Measurements from ENCODE around the gene EPHB1. TPM values are rescaled to one million over a fixed set of nuclear protein-coding genes. Genes with fewer than 3 reads are reported as not detected.

EPHB1 gene
- total and polyA plus RNA-seq, 2 experiments from 2014 or later = 0.45 to 1.7 TPM

DNA sequence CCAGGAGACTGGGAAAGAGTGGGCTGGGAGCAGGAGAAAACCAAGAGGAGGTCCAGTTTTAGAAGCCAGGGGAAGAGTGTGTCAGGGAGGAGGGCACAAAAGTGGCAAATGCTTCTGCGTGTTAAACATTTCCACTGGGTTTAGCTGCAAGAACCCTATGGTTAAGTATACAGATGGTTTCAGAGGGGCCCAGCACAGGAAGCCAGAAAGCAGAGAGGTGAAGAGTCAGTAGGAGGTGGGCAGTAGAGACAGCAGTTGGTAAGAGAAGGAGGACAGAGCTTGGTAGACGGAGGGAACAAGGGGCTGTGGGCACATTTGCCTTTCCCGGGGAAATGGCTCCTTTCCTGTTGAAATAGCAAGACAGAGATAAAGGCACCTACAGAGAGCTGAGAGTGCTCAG lies 133.8 kb downstream of the EPHB1 start:
- H3K4me1 ChIP-seq (ENCODE audit: low read depth) = no peaks in the 10 kb centered on the region
- H3K36me3 ChIP-seq = no peaks in the 10 kb centered on the region
- H3K27me3 ChIP-seq = peaks cover 42% of the 10 kb centered on the region
- DNase-seq (ENCODE audit: low read depth in 1 of 2, low spot score in 1 of 2) = no peak
- H3K27ac ChIP-seq = no peak overlapping the region
- H3K9me3 ChIP-seq (ENCODE audit: low read depth) = no peaks in the 10 kb centered on the region
- TF ChIP-seq, protein P1, sequence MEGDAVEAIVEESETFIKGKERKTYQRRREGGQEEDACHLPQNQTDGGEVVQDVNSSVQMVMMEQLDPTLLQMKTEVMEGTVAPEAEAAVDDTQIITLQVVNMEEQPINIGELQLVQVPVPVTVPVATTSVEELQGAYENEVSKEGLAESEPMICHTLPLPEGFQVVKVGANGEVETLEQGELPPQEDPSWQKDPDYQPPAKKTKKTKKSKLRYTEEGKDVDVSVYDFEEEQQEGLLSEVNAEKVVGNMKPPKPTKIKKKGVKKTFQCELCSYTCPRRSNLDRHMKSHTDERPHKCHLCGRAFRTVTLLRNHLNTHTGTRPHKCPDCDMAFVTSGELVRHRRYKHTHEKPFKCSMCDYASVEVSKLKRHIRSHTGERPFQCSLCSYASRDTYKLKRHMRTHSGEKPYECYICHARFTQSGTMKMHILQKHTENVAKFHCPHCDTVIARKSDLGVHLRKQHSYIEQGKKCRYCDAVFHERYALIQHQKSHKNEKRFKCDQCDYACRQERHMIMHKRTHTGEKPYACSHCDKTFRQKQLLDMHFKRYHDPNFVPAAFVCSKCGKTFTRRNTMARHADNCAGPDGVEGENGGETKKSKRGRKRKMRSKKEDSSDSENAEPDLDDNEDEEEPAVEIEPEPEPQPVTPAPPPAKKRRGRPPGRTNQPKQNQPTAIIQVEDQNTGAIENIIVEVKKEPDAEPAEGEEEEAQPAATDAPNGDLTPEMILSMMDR (IDR thresholded peaks at IDR 0.05; ENCODE audit: low read depth, low read length) = no peak
- no peak overlapping the region for H3K4me3 ChIP-seq

DNA sequence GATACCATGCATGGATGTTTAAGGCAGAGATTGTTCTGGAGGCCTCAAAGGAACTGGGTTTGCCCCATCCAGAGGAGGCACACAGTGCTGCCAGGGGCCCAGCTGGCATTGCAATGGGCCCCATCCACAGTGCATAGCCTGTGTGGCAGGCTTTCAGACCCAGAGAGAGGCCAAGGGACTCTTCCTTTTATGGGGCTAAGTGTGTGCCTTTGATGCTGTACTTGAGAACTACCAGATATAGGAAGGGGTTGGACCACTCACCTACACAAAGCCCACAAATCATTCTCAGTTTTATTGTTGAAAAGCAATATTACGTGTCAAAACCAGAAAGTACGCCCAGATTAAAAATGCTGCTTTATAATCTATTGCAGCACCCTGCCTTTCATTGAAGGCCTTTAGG lies 134.9 kb downstream of the EPHB1 start:
- Histone ChIP-seq H3K4me3 (no peak overlapping the region), H3K36me3 (no peaks in the 10 kb centered on the region), H3K9me3 (ENCODE audit: low read depth) (no peaks in the 10 kb centered on the region), H3K4me1 (ENCODE audit: low read depth) (no peaks in the 10 kb centered on the region), H3K27me3 (peaks cover 41% of the 10 kb centered on the region), H3K27ac (no peak overlapping the region)
- TF ChIP-seq, protein P1 (IDR thresholded peaks at IDR 0.05; ENCODE audit: low read depth, low read length) = no peak
- DNase-seq (ENCODE audit: low read depth in 1 of 2, low spot score in 1 of 2) = no peak

DNA sequence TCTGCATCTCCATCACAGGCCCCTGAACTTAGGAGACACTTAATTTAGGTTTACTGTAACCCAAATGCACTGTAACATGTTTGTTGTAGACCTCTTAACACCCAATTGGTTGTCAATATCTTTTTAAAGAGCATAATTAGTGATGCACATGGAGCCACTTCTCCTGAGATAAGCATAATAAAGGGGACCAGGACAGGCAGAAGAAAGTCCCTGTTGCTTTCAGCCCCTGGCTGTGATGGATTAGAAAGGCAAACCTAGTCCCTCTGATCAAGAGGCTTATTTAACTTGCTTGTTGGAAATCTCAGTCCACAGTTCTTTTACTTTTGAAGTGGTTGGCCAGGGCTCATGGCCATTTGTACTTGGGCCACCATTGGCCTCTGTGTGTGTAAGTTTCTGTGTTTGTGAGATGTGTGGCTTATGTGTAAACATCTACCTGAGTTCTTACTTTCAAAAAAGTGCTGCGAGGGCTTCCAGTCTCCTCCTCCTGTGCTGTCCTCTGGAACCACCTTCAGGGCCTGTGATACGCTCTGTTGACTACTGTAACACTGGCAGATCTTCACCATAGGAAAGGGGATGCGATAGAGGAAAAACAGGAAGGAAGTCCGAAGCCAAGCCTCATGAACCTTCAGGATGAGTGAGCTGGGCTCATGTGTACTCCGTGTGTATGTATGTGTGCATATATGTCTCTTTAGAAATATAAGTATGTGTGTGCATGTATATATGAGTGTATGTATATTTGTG lies 136.2 kb downstream of the EPHB1 start:
- H3K4me1 ChIP-seq (ENCODE audit: low read depth) = no peaks in the 10 kb centered on the region
- peaks cover 35% of the 10 kb centered on the region for H3K27me3 ChIP-seq
- no peaks in the 10 kb centered on the region for H3K9me3 ChIP-seq (ENCODE audit: low read depth)
- H3K36me3 ChIP-seq = no peaks in the 10 kb centered on the region
- no peak overlapping the region for H3K27ac ChIP-seq
- TF ChIP-seq, protein P1 (IDR thresholded peaks at IDR 0.05; ENCODE audit: low read depth, low read length) = no peak
- H3K4me3 ChIP-seq = no peak overlapping the region
- DNase-seq (ENCODE audit: low read depth in 1 of 2, low spot score in 1 of 2) = no peak

DNA sequence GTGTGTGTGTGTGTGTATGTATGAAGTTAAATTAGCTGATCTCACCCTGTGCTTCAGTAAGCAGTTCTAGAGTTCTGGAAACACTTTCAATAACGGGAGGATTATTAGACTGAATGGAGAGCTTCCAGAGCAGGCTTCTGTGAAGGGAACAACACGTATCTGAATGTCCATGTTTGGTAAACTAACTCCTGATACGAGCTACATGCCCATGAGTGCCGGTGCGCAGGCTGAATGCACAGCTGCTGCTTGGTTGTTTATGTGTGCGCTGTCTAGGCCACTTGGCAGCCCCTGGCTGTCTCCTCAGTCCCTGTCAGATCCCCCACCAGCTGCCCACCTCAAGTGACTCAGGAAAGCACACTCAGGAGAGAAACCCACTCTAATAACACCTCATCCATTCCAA lies 137.0 kb downstream of the EPHB1 start:
- Histone ChIP-seq H3K9me3 (ENCODE audit: low read depth) (no peaks in the 10 kb centered on the region), H3K27ac (no peak overlapping the region), H3K4me3 (no peak overlapping the region), H3K4me1 (ENCODE audit: low read depth) (no peaks in the 10 kb centered on the region), H3K27me3 (peaks cover 35% of the 10 kb centered on the region), H3K36me3 (no peaks in the 10 kb centered on the region)
- TF ChIP-seq, protein P1 (IDR thresholded peaks at IDR 0.05; ENCODE audit: low read depth, low read length) = no peak
- DNase-seq (ENCODE audit: low read depth in 1 of 2, low spot score in 1 of 2) = no peak

DNA sequence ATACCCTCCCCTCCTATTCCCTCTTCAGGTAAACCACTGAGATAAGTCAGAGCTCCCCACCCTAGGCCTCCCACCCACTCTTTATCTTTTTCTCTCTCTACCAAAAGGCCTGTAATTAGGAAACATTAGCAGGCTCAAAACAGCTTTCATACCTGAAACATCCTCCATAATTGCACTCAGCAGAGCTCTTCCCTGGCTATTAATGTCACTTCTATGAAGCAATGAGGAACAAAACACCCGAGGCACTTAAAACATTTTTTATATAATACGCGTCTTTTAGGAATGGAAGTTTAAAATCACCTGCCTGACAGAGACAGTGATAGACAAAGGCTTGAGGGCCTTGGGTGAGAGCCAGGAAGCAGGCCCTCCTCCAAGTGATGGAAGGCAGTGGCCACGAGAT lies 138.9 kb downstream of the EPHB1 start:
- peaks cover 17% of the 10 kb centered on the region for H3K27me3 ChIP-seq
- TF ChIP-seq, protein P1 (IDR thresholded peaks at IDR 0.05; ENCODE audit: low read depth, low read length) = no peak
- DNase-seq (ENCODE audit: low read depth in 1 of 2, low spot score in 1 of 2) = no peak

More for the DNA sequence above, 138.9 kb downstream of the EPHB1 start:
- no peaks in the 10 kb centered on the region for H3K36me3 ChIP-seq
- H3K4me3 ChIP-seq = no peak overlapping the region
- no peaks in the 10 kb centered on the region for H3K9me3 ChIP-seq (ENCODE audit: low read depth)
- no peaks in the 10 kb centered on the region for H3K4me1 ChIP-seq (ENCODE audit: low read depth)
- H3K27ac ChIP-seq = no peak overlapping the region

Measured in cardiac muscle cell (in vitro differentiated cells and primary cell).